ENCODE data around the gene LSM14A. TPM values are rescaled to one million over a fixed set of nuclear protein-coding genes. Genes with fewer than 3 reads are reported as not detected.
A peak's percentile ranks its signal among the peaks of the same experiment; 100 is the strongest.
"Not testable (repeated sequence)": the region's sequence is repeated elsewhere in the genome, so short reads cannot be mapped to it uniquely, and the experiment has no call there.

Gene LSM14A
- total RNA-seq, result 100 to 1,000 TPM; 120 to 129 TPM

GRCh38 chr19:34171877-34172660 lies at the start of gene LSM14A:
Gene LSM14A, plus strand, starts transcription at chr19:34172504. Its CDS starts 139 bp downstream, at chr19:34172643.
- DNase-seq, result peak; percentile 93
- peaks cover 39% of the 10 kb centered on the region for H3K4me1 Mint-ChIP-seq
- ChIA-PET CTCF (interaction anchor here (0.8 to 1.6 kb wide), 8 partner anchors 8 to 376 kb away, joined by 3 to 5 read pairs (median 3); partner anchors contain the start of gene KCTD15), POLR2A (interaction anchor here (0.5 to 4.3 kb wide), 40 partner anchors 8 to 996 kb away, joined by 3 to 29 read pairs (median 5); partner anchors contain the start of genes GPI, KCTD15, SCGB2B2 and UBA2)
- H3K27ac Mint-ChIP-seq, result peak within 1 kb of the TSS; percentile 98
- peaks cover 27% of the 10 kb centered on the region for H3K36me3 Mint-ChIP-seq (ENCODE audit: low read depth)
- no peaks in the 10 kb centered on the region for H3K9me3 Mint-ChIP-seq
- peak within 1 kb of the TSS; percentile 92 for H3K4me3 Mint-ChIP-seq
- no peaks in the 10 kb centered on the region for H3K27me3 Mint-ChIP-seq

GRCh38 chr19:34124828-34125227 lies 47.5 kb upstream of the LSM14A start:
- DNase-seq, result no peak
- CTCF ChIA-PET, result interaction anchor here (0.6 to 1.0 kb wide), 4 partner anchors 19 to 800 kb away, joined by 3 read pairs; no protein-coding TSS in a partner anchor
- Mint-ChIP-seq H3K9me3 (no peaks in the 10 kb centered on the region), H3K4me1 (peaks cover 2% of the 10 kb centered on the region), H3K27me3 (peaks cover 12% of the 10 kb centered on the region), H3K27ac (no peak overlapping the region), H3K4me3 (no peak overlapping the region), H3K36me3 (ENCODE audit: low read depth) (no peaks in the 10 kb centered on the region)
- POLR2A ChIA-PET, result interaction anchor here (1.3 kb wide), 1 partner anchor 9 kb away, joined by 4 read pairs; no protein-coding TSS in a partner anchor

- Mint-ChIP-seq H3K27me3 (peaks cover 12% of the 10 kb centered on the region), H3K36me3 (ENCODE audit: low read depth) (no peaks in the 10 kb centered on the region), H3K9me3 (no peaks in the 10 kb centered on the region), H3K4me1 (no peaks in the 10 kb centered on the region), H3K27ac (no peak overlapping the region), H3K4me3 (no peak overlapping the region)
- ChIA-PET CTCF (interaction anchor here (0.7 to 1.1 kb wide), 2 partner anchors 12 to 17 kb away, joined by 3 read pairs; no protein-coding TSS in a partner anchor), POLR2A (no interaction called here)
- DNase-seq, result no peak
Observed at GRCh38 chr19:34126966-34127365, 45.3 kb upstream of the LSM14A start.

- Mint-ChIP-seq H3K9me3 (no peaks in the 10 kb centered on the region), H3K36me3 (ENCODE audit: low read depth) (no peaks in the 10 kb centered on the region), H3K27ac (no peak overlapping the region), H3K4me3 (no peak overlapping the region), H3K27me3 (peaks cover 10% of the 10 kb centered on the region), H3K4me1 (no peaks in the 10 kb centered on the region)
- ChIA-PET CTCF (interaction anchor here (0.7 to 1.1 kb wide), 2 partner anchors 16 to 40 kb away, joined by 3 read pairs; no protein-coding TSS in a partner anchor), POLR2A (no interaction called here)
- DNase-seq, result no peak
Observed at GRCh38 chr19:34127684-34128189, 44.6 kb upstream of the LSM14A start.

GRCh38 chr19:34128558-34129250 lies 43.6 kb upstream of the LSM14A start:
- DNase-seq, result no peak
- Mint-ChIP-seq H3K4me1 (no peaks in the 10 kb centered on the region), H3K9me3 (no peaks in the 10 kb centered on the region), H3K36me3 (ENCODE audit: low read depth) (no peaks in the 10 kb centered on the region), H3K27ac (no peak overlapping the region), H3K4me3 (no peak overlapping the region), H3K27me3 (peaks cover 5% of the 10 kb centered on the region)
- POLR2A ChIA-PET, result no interaction called here
- CTCF ChIA-PET, result interaction anchor here (0.7 kb wide), 1 partner anchor 39 kb away, joined by 3 read pairs; no protein-coding TSS in a partner anchor

- no peak overlapping the region for H3K27ac Mint-ChIP-seq
- no peaks in the 10 kb centered on the region for H3K9me3 Mint-ChIP-seq
- H3K36me3 Mint-ChIP-seq (ENCODE audit: low read depth), result no peaks in the 10 kb centered on the region
- ChIA-PET CTCF (interaction anchor here (0.9 to 1.5 kb wide), 2 partner anchors 9 to 14 kb away, joined by 3 read pairs; no protein-coding TSS in a partner anchor), POLR2A (no interaction called here)
- no peaks in the 10 kb centered on the region for H3K27me3 Mint-ChIP-seq
- DNase-seq, result no peak
- H3K4me1 Mint-ChIP-seq, result peaks cover 12% of the 10 kb centered on the region
- no peak overlapping the region for H3K4me3 Mint-ChIP-seq
Observed at GRCh38 chr19:34131100-34131499, 41.2 kb upstream of the LSM14A start.

- H3K36me3 Mint-ChIP-seq (ENCODE audit: low read depth); H3K4me3 Mint-ChIP-seq; H3K9me3 Mint-ChIP-seq; DNase-seq; POLR2A ChIA-PET; H3K27me3 Mint-ChIP-seq; H3K27ac Mint-ChIP-seq: not testable (repeated sequence)
- CTCF ChIA-PET, result interaction anchor here (1.5 kb wide), 1 partner anchor 13 kb away, joined by 3 read pairs; no protein-coding TSS in a partner anchor
- peaks cover 12% of the 10 kb centered on the region for H3K4me1 Mint-ChIP-seq
Observed at GRCh38 chr19:34132145-34132544, 40.2 kb upstream of the LSM14A start.

- DNase-seq; H3K27me3 Mint-ChIP-seq; POLR2A ChIA-PET; H3K4me3 Mint-ChIP-seq; H3K9me3 Mint-ChIP-seq; H3K27ac Mint-ChIP-seq; CTCF ChIA-PET; H3K36me3 Mint-ChIP-seq (ENCODE audit: low read depth): not testable (repeated sequence)
- H3K4me1 Mint-ChIP-seq, result peaks cover 12% of the 10 kb centered on the region
Observed at GRCh38 chr19:34132706-34133105, 39.6 kb upstream of the LSM14A start.

GRCh38 chr19:34134190-34135053 lies 37.9 kb upstream of the LSM14A start:
- peak overlapping the region; percentile 85 for H3K27ac Mint-ChIP-seq
- no peaks in the 10 kb centered on the region for H3K9me3 Mint-ChIP-seq
- H3K27me3 Mint-ChIP-seq, result no peaks in the 10 kb centered on the region
- no peaks in the 10 kb centered on the region for H3K36me3 Mint-ChIP-seq (ENCODE audit: low read depth)
- H3K4me3 Mint-ChIP-seq, result peak overlapping the region; percentile 89
- ChIA-PET POLR2A (interaction anchor here (0.6 to 2.8 kb wide), 7 partner anchors 9 to 294 kb away, joined by 3 to 24 read pairs (median 5); partner anchors contain the start of genes LSM14A and UBA2), CTCF (interaction anchor here (0.6 to 0.8 kb wide), 2 partner anchors 12 to 278 kb away, joined by 3 read pairs; no protein-coding TSS in a partner anchor)
- DNase-seq, result peak; percentile 92
- H3K4me1 Mint-ChIP-seq, result peaks cover 12% of the 10 kb centered on the region

GRCh38 chr19:34135054-34135800 lies 37.1 kb upstream of the LSM14A start:
- H3K4me3 Mint-ChIP-seq, result peak overlapping the region; percentile 89
- no peaks in the 10 kb centered on the region for H3K9me3 Mint-ChIP-seq
- peaks cover 12% of the 10 kb centered on the region for H3K4me1 Mint-ChIP-seq
- H3K27me3 Mint-ChIP-seq, result no peaks in the 10 kb centered on the region
- no peak for DNase-seq
- CTCF ChIA-PET, result interaction anchor here (1.3 kb wide), 1 partner anchor 137 kb away, joined by 3 read pairs; no protein-coding TSS in a partner anchor
- peak overlapping the region; percentile 85 for H3K27ac Mint-ChIP-seq
- POLR2A ChIA-PET, result interaction anchor here (1.4 to 2.8 kb wide), 3 partner anchors 8 to 37 kb away, joined by 5 to 24 read pairs (median 8); partner anchors contain the start of gene LSM14A
- no peaks in the 10 kb centered on the region for H3K36me3 Mint-ChIP-seq (ENCODE audit: low read depth)

GRCh38 chr19:34135821-34136611 lies 36.3 kb upstream of the LSM14A start:
- Mint-ChIP-seq H3K36me3 (ENCODE audit: low read depth) (no peaks in the 10 kb centered on the region), H3K27ac (no peak overlapping the region), H3K9me3 (no peaks in the 10 kb centered on the region), H3K4me3 (peak overlapping the region; percentile 89), H3K4me1 (peaks cover 12% of the 10 kb centered on the region), H3K27me3 (no peaks in the 10 kb centered on the region)
- DNase-seq, result no peak
- ChIA-PET CTCF (interaction anchor here (1.3 to 1.4 kb wide), 2 partner anchors 9 to 138 kb away, joined by 3 to 11 read pairs; no protein-coding TSS in a partner anchor), POLR2A (interaction anchor here (2.8 kb wide), 1 partner anchor 36 kb away, joined by 24 read pairs; the partner anchor contains the start of gene LSM14A)
